Activated T-cell treated with anti-CD3 and anti-CD28 coated beads, Interleukin-2, amount 50 U/mL, for 1 hour (primary cell): ENCODE data around the gene CLASP1.
"Not testable (repeated sequence)": the region's sequence is repeated elsewhere in the genome, so short reads cannot be mapped to it uniquely, and the experiment has no call there.

Experiments
- DNase-seq: peaks from one replicate; pipeline ENCODE4 v3.0.0-alpha.2; 2020

Gene CLASP1

GRCh38 chr2:121340926-121341325 lies 308.3 kb downstream of the CLASP1 start:
- no peak for DNase-seq

GRCh38 chr2:121338281-121338680 lies 311.0 kb downstream of the CLASP1 start:
- DNase-seq = no peak

GRCh38 chr2:121336528-121337294 lies 312.6 kb downstream of the CLASP1 start:
- no peak for DNase-seq

GRCh38 chr2:121335294-121336290 lies 313.7 kb downstream of the CLASP1 start:
- no peak for DNase-seq

GRCh38 chr2:121334581-121335293 lies 314.5 kb downstream of the CLASP1 start:
- no peak for DNase-seq

GRCh38 chr2:121333834-121334558 lies 315.3 kb downstream of the CLASP1 start:
- no peak for DNase-seq

GRCh38 chr2:121333231-121333630 lies 316.0 kb downstream of the CLASP1 start:
- no peak for DNase-seq

GRCh38 chr2:121331324-121331723 lies 317.9 kb downstream of the CLASP1 start:
- not testable (repeated sequence) for DNase-seq

- DNase-seq = no peak
Measured at GRCh38 chr2:121330921-121331320, 318.3 kb downstream of the CLASP1 start.

GRCh38 chr2:121329786-121330185 lies 319.5 kb downstream of the CLASP1 start:
- DNase-seq = no peak

- DNase-seq = no peak
Measured at GRCh38 chr2:121326628-121327027, 322.6 kb downstream of the CLASP1 start.

GRCh38 chr2:121324601-121325000 lies 324.7 kb downstream of the CLASP1 start:
- DNase-seq = no peak

- no peak for DNase-seq
Measured at GRCh38 chr2:121321476-121321875, 327.8 kb downstream of the CLASP1 start.

GRCh38 chr2:121319941-121320340 lies 329.3 kb downstream of the CLASP1 start:
- no peak for DNase-seq

- no peak for DNase-seq
Measured at GRCh38 chr2:121316986-121317385, 332.3 kb downstream of the CLASP1 start.

GRCh38 chr2:121313701-121314100 lies 335.6 kb downstream of the CLASP1 start:
- not testable (repeated sequence) for DNase-seq

- no peak for DNase-seq
Measured at GRCh38 chr2:121309801-121310200, 339.5 kb downstream of the CLASP1 start.

GRCh38 chr2:121309323-121309722 lies 339.9 kb downstream of the CLASP1 start:
- no peak for DNase-seq

GRCh38 chr2:121307048-121307447 lies 342.2 kb downstream of the CLASP1 start:
- no peak for DNase-seq

GRCh38 chr2:121304941-121305340 lies 344.3 kb downstream of the CLASP1 start:
- no peak for DNase-seq

GRCh38 chr2:121303531-121304263 lies 345.6 kb downstream of the CLASP1 start:
- no peak for DNase-seq

- DNase-seq = not testable (repeated sequence)
Measured at GRCh38 chr2:121301190-121301589, 348.1 kb downstream of the CLASP1 start.
